Measurements from ENCODE around the gene DHX35. TPM values are rescaled to one million over a fixed set of nuclear protein-coding genes. Genes with fewer than 3 reads are reported as not detected.
A peak's percentile ranks its signal among the peaks of the same experiment; 100 is the strongest.

DHX35 gene
- total and polyA plus RNA-seq, 10 of the 15 experiments (the other 5 are each of a cell fraction or from before 2014, with no cell fraction given): 4.3 to 21.6 (median 14.9) TPM

GRCh38 chr20:39081255-39081654 lies 119.1 kb downstream of the DHX35 start:
- intact Hi-C loops (cut with micrococcal nuclease; ENCODE audit: unreplicated experiment): loop anchor here (1.0 kb wide), 2 partner anchors 31 to 435 kb away; no protein-coding TSS in a partner anchor
- peak; percentile 91 for FAIRE-seq
- TF ChIP-seq CBFB (IDR thresholded peaks at IDR 0.05; ENCODE audit: low read depth): no peak
- TF ChIP-seq ATF2 (IDR thresholded peaks at IDR 0.05; ENCODE audit: low read length): no peak
- TF ChIP-seq SIX5 (IDR thresholded peaks at IDR 0.05; ENCODE audit: low read depth, low read length, severe bottlenecking): no peak
- TF ChIP-seq HDAC6 (IDR thresholded peaks at IDR 0.05; ENCODE audit: unreplicated experiment): no peak
- no peak for TF ChIP-seq SRF (IDR thresholded peaks at IDR 0.05; ENCODE audit: low read depth in 2 of 2, low read length in 2 of 2)
- TF ChIP-seq USF2 (IDR thresholded peaks at IDR 0.05; ENCODE audit: borderline replicate concordance, low read depth, low read length): no peak
- no peak for TF ChIP-seq E4F1 (IDR thresholded peaks at IDR 0.05; ENCODE audit: borderline replicate concordance, partially characterized antibody)
- no peak for TF ChIP-seq PAX5 (IDR thresholded peaks at IDR 0.05; ENCODE audit: borderline replicate concordance, low read depth, low read length)
- no peak for TF ChIP-seq ZSCAN29 (IDR thresholded peaks at IDR 0.05)
- no peak for TF ChIP-seq SMAD1 (IDR thresholded peaks at IDR 0.05; ENCODE audit: low read depth, partially characterized antibody)
- TF ChIP-seq SMAD5 (IDR thresholded peaks at IDR 0.05; ENCODE audit: low read depth): no peak
- no peak for TF ChIP-seq BCL11A (IDR thresholded peaks at IDR 0.05; ENCODE audit: low read depth, low read length)
- peak; percentile 87 to 92 (median 89) for TF ChIP-seq CTCF (IDR thresholded peaks at IDR 0.05 in 2 of 3, conservative IDR thresholded peaks at IDR 0.05 in 1 of 3; ENCODE audit: control insufficient read depth in 2 of 3, extremely low read depth in 1 of 3, insufficient read depth in 1 of 3, low read depth in 3 of 3, low read length in 3 of 3)
- TF ChIP-seq CBX5 (IDR thresholded peaks at IDR 0.05; ENCODE audit: low read depth): no peak

More at GRCh38 chr20:39081255-39081654, 119.1 kb downstream of the DHX35 start:
- 20% methylated on average over 5 of the region's 5 CpGs for WGBS (ENCODE audit: insufficient coverage, insufficient replicate concordance, low lambda C conversion rate, missing lambda C conversion rate)
- Histone ChIP-seq H3K27ac (ENCODE audit: control insufficient read depth, insufficient read depth) (no peak overlapping the region), H3K4me3 (no peak overlapping the region), H3K79me2 (ENCODE audit: control insufficient read depth, insufficient read depth, low read length) (no peaks in the 10 kb centered on the region), H3K9me3 (replicated peaks; ENCODE audit: control insufficient read depth, insufficient read depth, low read length) (no peaks in the 10 kb centered on the region), H2AFZ (ENCODE audit: control insufficient read depth, low read depth, low read length) (no peak overlapping the region), H3K4me2 (ENCODE audit: control insufficient read depth, insufficient read depth) (no peak overlapping the region), H3K36me3 (ENCODE audit: control insufficient read depth in 2 of 2, insufficient read depth in 2 of 2, low read length in 1 of 2) (no peaks in the 10 kb centered on the region), H3K9ac (ENCODE audit: control insufficient read depth, insufficient read depth, low read length) (no peak overlapping the region), H4K20me1 (ENCODE audit: control insufficient read depth, insufficient read depth) (no peaks in the 10 kb centered on the region; the same call in 1 of the 2 replicates), H3K4me1 (ENCODE audit: control insufficient read depth, insufficient read depth, low read length) (no peaks in the 10 kb centered on the region), H3K27me3 (replicated peaks in 1 of 2; ENCODE audit: control insufficient read depth in 2 of 2, insufficient read depth in 2 of 2, low read length in 1 of 2) (peaks cover 0 to 5% of the 10 kb centered on the region in 2 experiments; a peak in 2 of 4 replicates)
- ATAC-seq: peak; percentile 97
- POLR2A ChIA-PET: no interaction called here
- SMC1A ChIA-PET (ENCODE audit: uncharacterized antibody, unreplicated experiment): interaction anchor here (0.8 to 3.9 kb wide), 6 partner anchors 13 to 436 kb away, joined by 3 to 61 read pairs (median 4); no protein-coding TSS in a partner anchor
- CTCF ChIA-PET: interaction anchor here (0.6 to 6.2 kb wide), 20 partner anchors 10 to 522 kb away, joined by 3 to 152 read pairs (median 4); no protein-coding TSS in a partner anchor
- BruUV-seq (replicated peaks): no TSS peak
- RAD21 ChIA-PET (ENCODE audit: unreplicated experiment): interaction anchor here (1.0 to 4.2 kb wide), 2 partner anchors 32 to 154 kb away, joined by 3 to 28 read pairs; no protein-coding TSS in a partner anchor
- in situ Hi-C loops (cut with MboI): no loop called here
- DNase-seq (ENCODE audit: low read depth, low spot score): peak; percentile 33
